T1000 (cell line): ENCODE results near the gene DDX51.
A peak's percentile ranks its signal among the peaks of the same experiment; 100 is the strongest.
"Not testable (repeated sequence)": the region's sequence is repeated elsewhere in the genome, so short reads cannot be mapped to it uniquely, and the experiment has no call there.

Experiments
- DNase-seq: peaks from one replicate; lab custom pipeline; 2025; ENCODE audit warnings: mixed read lengths; lab: John Stamatoyannopoulos, UW

Gene DDX51

GRCh38 chr12:132154941-132155770, 11.0 kb upstream of the DDX51 start:
- no peak for DNase-seq

- no peak for DNase-seq
Observed at GRCh38 chr12:132154341-132154761, 10.2 kb upstream of the DDX51 start.

- DNase-seq = peak; percentile 20
Observed at GRCh38 chr12:132153501-132154340, 9.6 kb upstream of the DDX51 start.

- no peak for DNase-seq
Observed at GRCh38 chr12:132152953-132153352, 8.8 kb upstream of the DDX51 start.

DNA sequence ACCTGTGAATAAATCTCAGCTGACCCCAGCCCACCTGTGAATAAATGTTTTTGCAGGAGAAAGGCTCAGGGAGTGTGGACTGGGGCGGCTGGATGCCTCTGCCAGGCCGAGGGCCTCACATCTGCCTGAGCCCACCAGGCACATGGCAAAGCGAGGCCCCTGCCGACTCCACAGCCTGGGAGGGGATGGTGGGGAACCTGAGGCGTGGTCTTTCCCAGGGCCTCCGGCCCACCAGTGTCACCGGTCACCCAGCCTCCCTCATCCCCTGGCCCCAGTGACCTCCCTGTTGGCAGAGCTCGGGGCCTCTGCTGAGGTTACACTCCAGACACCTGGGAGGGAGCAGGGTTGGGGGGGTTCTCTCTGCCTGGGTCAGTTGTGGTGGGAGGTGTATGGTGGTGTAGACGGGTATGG, 8.3 kb upstream of the DDX51 start:
- no peak for DNase-seq

DNA sequence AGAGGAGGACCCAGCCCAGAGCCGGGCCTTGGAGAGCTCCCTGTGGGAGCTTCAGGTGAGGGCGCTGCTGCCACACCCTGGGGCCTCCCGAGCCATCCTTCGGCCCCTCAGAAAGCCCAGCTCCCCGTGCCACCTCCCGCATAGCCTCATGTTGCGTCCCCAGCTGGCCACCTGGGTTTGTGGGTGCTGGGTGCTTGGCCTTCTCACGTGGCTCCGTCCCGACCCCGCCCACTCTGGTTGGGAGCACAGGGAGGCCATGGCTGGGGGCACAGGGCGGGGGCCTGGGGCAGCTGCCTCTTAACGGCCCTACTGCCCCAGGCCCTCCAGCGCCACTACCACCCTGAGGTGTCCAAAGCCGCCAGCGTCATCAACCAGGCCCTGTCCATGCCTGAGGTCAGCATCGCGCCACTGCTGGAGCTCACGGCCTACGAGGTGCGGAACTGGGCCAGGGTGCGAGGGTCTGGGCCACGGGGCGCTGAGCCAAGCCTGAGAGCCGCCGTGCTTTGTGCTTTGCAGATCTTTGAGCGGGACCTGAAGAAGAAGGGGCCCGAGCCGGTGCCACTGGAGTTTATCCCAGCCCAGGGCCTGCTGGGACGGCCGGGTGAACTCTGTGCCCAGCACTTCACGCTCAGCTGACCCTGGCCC, 7.8 kb upstream of the DDX51 start:
- DNase-seq = no peak

DNA sequence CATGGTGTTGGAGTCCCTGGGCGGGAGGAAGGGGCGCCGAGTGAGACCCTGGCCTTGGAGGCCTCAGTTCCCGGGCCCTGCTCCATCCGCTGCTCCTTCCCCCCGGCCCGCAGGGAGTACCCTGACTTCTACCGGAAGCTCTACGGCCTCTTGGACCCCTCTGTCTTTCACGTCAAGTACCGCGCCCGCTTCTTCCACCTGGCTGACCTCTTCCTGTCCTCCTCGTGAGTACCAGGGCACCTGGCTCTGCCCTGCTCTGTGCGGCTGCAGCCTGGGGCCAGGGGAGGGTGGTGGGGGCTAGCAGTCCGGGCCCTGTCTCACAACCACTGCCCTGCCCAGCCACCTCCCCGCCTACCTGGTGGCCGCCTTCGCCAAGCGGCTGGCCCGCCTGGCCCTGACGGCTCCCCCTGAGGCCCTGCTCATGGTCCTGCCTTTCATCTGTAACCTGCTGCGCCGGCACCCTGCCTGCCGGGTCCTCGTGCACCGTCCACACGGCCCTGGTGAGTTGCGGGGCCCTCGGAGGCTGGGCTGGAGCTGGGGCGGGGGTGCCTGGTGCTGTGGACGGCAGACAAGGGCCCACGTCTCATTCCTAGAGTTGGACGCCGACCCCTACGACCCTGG, 7.1 kb upstream of the DDX51 start:
- DNase-seq = no peak

- no peak for DNase-seq
Observed at GRCh38 chr12:132150780-132151144, 6.6 kb upstream of the DDX51 start.

GRCh38 chr12:132149526-132149925, 5.4 kb upstream of the DDX51 start:
- DNase-seq = not testable (repeated sequence)

GRCh38 chr12:132148368-132149045, 4.4 kb upstream of the DDX51 start:
- no peak for DNase-seq

- no peak for DNase-seq
Observed at GRCh38 chr12:132147423-132148367, 3.6 kb upstream of the DDX51 start.

DNA sequence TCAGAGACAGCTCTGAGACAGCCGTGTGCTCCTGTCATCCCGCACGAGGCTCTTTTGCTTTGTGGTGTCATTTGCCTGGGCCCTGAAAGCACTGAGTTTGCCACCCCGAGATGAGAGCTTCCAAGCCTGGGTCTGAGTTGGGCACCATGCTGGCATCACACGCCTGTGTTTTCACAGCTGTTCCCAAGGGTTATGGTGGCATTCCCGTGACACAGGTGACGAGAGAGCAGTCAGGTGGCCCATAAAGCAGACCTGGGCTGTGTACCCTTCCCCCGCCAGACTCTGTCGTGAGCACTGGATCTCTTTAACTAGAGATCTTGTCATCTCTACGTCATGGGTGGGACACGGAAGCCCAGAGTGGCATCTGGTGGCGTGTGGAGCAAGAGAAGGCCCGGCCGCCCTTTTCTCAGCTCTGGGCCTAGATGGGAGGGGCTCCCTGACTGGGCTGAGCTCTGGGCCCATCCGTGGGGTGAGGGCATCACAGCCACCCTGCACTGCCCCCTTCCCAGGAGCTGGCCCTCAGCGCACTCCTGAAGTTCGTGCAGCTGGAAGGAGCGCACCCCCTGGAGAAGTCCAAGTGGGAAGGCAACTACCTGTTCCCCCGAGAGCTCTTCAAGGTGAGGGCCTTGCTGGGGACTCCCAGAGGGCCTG, 2.8 kb upstream of the DDX51 start:
- no peak for DNase-seq

GRCh38 chr12:132146098-132146497, 2.0 kb upstream of the DDX51 start:
- no peak for DNase-seq

GRCh38 chr12:132145334-132145733, 1.2 kb upstream of the DDX51 start:
- no peak for DNase-seq

- no peak for DNase-seq
Observed at GRCh38 chr12:132144810-132145168, 670 bp upstream of the DDX51 start.

- DNase-seq = no peak
Observed at GRCh38 chr12:132143336-132144071, 615 bp downstream of the DDX51 start.

DNA sequence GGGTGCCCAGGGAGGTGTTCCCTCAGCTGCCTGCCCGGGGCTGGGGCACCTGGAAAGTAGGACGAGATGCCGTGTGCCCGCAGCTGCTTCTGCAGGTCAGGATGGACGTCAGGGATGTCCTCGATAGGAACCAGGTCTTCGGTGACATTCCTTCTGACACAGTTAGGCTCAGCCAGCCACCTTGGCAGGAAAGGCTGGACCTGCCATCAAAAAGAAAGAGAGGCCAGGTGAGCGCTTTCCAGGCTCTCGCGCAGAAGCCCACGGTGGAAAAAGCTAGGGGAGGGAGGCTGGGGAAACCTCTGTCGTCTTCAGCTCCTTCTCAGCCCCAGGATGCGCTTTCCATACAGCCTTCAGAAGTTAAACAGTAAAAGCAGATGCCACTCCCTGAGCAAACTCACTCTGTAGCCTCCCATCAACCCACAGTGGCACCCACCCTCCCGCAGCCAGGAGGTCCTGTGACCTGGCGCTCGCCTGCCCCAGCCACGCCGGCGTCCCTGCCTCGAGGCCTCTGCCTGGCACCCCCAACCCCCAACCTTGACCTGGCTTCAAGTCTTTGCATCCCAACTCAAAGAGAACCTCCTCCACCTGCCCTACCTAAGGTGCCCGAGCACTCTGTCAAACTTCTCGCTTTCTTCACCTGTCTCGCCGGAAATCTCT, 1.3 kb downstream of the DDX51 start:
- no peak for DNase-seq

DNA sequence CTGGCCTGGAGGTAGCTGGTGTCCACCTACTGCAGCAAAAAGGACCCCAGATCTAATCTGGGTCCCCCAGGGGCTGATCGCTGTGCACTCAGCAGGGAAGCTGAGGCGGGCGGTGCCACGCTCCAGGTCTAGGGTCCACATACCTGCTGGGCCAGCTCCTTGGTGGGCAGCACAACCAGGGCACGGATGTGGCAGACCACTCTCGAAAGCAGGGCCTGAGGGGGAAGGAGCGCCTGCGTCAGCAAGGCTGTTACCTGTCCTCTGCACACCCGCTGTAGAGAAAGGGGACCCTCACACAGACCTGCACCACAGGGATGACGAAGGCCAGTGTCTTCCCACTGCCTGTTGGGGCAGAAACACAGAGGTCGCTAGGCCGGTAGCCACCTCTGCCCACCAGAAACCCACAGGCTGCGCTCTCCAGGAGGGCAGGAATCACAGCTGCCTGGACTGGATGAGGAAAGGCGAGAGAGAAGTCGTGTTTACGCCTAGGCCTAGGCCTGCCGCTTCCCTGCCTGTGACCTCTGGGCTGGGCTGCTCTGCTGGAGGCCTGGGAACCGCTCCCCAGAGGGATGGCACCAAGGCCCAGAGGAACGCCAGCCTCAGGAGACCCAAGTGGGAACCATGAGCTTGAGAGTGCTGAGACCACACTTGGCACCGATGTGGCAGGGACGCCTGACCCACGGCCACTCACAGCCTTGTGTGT, 2.0 kb downstream of the DDX51 start:
- DNase-seq = no peak
